NCI-H2227 (cell line): Measurements from ENCODE around the gene IGFBP5.
A peak's percentile ranks its signal among the peaks of the same experiment; 100 is the strongest.

ENCODE experiments used
- DNase-seq: peaks from one replicate; lab custom pipeline; 2025; ENCODE audit not compliant: unreplicated experiment; lab: John Stamatoyannopoulos, UW

Gene IGFBP5

GRCh38 chr2:216714376-216714775 lies 19.0 kb upstream of the IGFBP5 start:
- DNase-seq: no peak

GRCh38 chr2:216713691-216714336 lies 18.5 kb upstream of the IGFBP5 start:
- no peak for DNase-seq

- DNase-seq: peak; percentile 32
Measured at GRCh38 chr2:216711348-216711747, 16.0 kb upstream of the IGFBP5 start.

- no peak for DNase-seq
Measured at GRCh38 chr2:216710551-216711301, 15.4 kb upstream of the IGFBP5 start.

GRCh38 chr2:216702756-216703155 lies 7.4 kb upstream of the IGFBP5 start:
- no peak for DNase-seq

- no peak for DNase-seq
Measured at GRCh38 chr2:216701544-216701943, 6.2 kb upstream of the IGFBP5 start.

- DNase-seq: no peak
Measured at GRCh38 chr2:216700781-216701180, 5.4 kb upstream of the IGFBP5 start.

- peak; percentile 93 for DNase-seq
Measured at GRCh38 chr2:216700088-216700567, 4.8 kb upstream of the IGFBP5 start.

GRCh38 chr2:216698895-216699294 lies 3.5 kb upstream of the IGFBP5 start:
- peak; percentile 86 for DNase-seq

GRCh38 chr2:216698293-216698692 lies 2.9 kb upstream of the IGFBP5 start:
- DNase-seq: no peak

GRCh38 chr2:216696751-216697560 lies 1.6 kb upstream of the IGFBP5 start:
- DNase-seq: peak; percentile 69

- DNase-seq: no peak
Measured at GRCh38 chr2:216696321-216696720, 972 bp upstream of the IGFBP5 start.

- DNase-seq: no peak
Measured at GRCh38 chr2:216694826-216695217, 527 bp downstream of the IGFBP5 start.

GRCh38 chr2:216694082-216694825 lies 1.1 kb downstream of the IGFBP5 start:
- DNase-seq: peak; percentile 87

- DNase-seq: peak; percentile 52
Measured at GRCh38 chr2:216693414-216694080, 1.8 kb downstream of the IGFBP5 start.

- peak; percentile 97 for DNase-seq
Measured at GRCh38 chr2:216692636-216693413, 2.5 kb downstream of the IGFBP5 start.

GRCh38 chr2:216690853-216691741 lies 4.3 kb downstream of the IGFBP5 start:
- peak; percentile 93 for DNase-seq

- no peak for DNase-seq
Measured at GRCh38 chr2:216690456-216690852, 4.9 kb downstream of the IGFBP5 start.

- DNase-seq: no peak
Measured at GRCh38 chr2:216689397-216689796, 6.0 kb downstream of the IGFBP5 start.
